LNCaP clone FGC (cell line): Measurements from ENCODE around the gene MEIS3.
"Not testable (repeated sequence)": the region's sequence is repeated elsewhere in the genome, so short reads cannot be mapped to it uniquely, and the experiment has no call there.

Experiments used
- DNase-seq: peaks from one replicate; pipeline ENCODE4 v3.0.0-alpha.2; 2011; ENCODE audit warnings: low read depth
- H3K4me3 ChIP-seq: 2 replicates; pipeline ENCODE4 v1.5.1; 2011; ENCODE audit warnings: mild to moderate bottlenecking, low read depth, low read length, control low read depth
- CTCF ChIP-seq: IDR thresholded peaks from 2 replicates; pipeline ENCODE4 v1.5.1; 2012; ENCODE audit warnings: mild to moderate bottlenecking; ENCODE audit not compliant: control insufficient read depth, insufficient read depth; ENCODE audit errors: extremely low read depth

MEIS3 gene

DNA sequence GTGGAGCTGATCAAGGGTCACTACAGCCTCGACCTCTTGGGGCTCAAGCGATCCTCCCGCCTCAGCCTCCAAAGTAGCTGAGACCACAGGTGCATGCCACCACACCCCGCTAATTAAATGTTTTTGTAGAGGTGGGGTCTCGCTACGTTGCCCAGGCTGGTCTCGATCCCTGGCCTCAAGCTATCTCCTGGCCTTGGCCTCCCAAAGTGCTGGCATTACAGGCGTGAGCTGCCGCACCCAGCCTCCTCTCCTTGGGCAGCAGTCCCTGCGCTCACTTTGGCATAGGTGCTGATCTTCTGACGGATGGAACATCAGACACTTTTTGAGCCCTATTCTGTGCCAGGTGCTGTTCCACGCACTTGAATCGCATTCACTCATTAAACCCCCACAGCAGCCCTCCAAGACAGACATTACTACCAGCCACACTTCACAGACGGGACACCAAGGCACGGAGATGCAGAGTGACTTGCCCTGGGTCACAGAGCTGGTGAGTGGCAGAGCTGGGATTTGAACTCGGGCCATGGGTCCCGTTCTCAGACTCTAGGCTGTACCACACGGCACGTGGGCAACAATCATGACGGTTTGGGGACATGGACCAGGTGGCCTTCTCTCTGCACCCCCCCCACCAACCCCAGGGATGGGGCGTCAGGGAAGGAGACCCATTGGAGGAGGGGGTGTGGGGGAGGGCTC, 3.2 kb downstream of the MEIS3 start:
- no peak for DNase-seq
- H3K4me3 ChIP-seq: no peak overlapping the region
- no peak for TF ChIP-seq CTCF

- peak; percentile 63 for TF ChIP-seq CTCF
- no peak for DNase-seq
- H3K4me3 ChIP-seq: no peak overlapping the region
These were observed 4.9 kb downstream of the MEIS3 start for GRCh38 chr19:47414469-47414868.

DNA sequence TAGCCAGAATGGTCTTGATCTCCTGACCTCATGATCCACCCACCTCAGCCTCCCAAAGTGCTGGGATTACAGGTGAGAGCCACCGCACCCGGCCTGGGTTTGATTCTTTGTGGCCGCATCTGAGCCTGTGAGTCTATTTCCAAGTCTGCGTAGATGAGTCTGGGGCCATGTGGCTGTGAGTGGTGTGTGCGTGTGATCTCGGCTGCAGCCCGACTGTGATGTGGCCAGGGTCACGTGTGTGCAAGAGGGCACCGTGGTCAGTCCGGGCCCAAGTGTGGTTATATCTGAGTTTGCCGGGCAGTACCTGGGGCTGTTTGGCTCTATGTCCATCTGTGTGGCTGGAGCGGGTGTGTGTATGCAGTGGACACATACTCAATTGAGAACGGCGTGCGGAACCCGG, 5.4 kb downstream of the MEIS3 start:
- TF ChIP-seq CTCF: no peak
- no peak overlapping the region for H3K4me3 ChIP-seq
- no peak for DNase-seq

DNA sequence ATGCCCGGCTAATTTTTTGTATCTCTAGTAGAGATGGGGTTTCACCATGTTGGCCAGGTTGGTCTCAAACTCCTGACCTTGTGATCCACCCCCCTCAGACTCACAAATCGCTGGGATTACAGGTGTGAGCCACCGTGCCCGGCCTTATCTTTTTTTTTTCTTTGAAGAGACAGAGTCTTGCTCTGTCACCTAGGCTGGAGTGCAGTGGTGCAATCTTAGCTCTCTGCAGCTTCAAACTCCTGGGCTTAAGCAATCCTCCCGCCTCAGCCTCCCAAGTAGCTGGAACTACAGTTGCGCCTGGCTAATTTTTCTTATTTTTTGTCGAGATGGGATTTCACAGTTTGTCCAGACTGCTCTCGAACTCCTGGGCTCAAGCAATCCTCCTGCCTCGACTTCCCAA, 7.6 kb downstream of the MEIS3 start:
- DNase-seq, H3K4me3 ChIP-seq: not testable (repeated sequence)

DNA sequence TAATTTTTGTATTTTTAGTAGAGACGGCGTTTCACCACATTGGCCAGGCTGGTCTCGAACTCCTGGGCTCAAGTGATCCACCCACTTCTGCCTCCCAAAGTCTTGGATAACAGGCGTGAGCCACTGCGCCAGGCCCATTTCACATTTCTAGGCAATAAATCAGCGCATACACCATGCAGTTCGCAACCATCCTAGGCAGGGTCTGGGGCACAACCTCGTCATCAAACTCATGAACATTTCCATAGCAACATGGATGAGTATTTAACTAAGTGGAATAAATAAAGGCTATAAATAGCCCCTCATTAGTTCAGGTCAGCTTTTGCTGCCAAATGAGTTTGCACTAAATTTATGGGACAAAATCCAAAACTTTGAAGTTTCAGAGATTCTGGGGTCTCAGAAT, 8.2 kb downstream of the MEIS3 start:
- no peak for TF ChIP-seq CTCF
- DNase-seq: no peak
- H3K4me3 ChIP-seq: no peak overlapping the region

GRCh38 chr19:47408156-47408938, 11.0 kb downstream of the MEIS3 start:
- no peak for TF ChIP-seq CTCF
- no peak for DNase-seq
- H3K4me3 ChIP-seq: no peak overlapping the region

DNA sequence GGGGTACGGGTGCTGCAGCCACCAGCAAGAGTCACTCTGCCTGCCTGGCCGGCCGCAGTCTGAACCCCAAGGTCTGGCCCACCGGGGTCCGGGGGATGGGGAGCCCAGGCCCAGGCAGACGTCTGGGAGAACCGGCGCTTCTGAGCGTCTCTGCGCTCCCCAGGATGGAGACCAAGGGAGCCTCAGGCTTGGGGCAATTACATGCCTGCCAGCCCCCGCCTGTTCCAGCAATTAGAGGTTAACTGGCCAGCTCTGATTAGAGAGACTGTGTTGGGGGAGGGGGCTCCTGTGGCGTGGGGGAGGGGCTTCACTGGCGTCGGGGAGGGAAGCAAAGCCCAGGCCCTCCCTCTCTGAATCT, 11.9 kb downstream of the MEIS3 start:
- no peak for TF ChIP-seq CTCF
- DNase-seq: no peak
- no peak overlapping the region for H3K4me3 ChIP-seq
